ENCODE data around the gene SH3RF3. TPM values are rescaled to one million over a fixed set of nuclear protein-coding genes. Genes with fewer than 3 reads are reported as not detected.

The SH3RF3 gene
- total RNA-seq, 1 donor from 2014 or later = 59.5 TPM

DNA sequence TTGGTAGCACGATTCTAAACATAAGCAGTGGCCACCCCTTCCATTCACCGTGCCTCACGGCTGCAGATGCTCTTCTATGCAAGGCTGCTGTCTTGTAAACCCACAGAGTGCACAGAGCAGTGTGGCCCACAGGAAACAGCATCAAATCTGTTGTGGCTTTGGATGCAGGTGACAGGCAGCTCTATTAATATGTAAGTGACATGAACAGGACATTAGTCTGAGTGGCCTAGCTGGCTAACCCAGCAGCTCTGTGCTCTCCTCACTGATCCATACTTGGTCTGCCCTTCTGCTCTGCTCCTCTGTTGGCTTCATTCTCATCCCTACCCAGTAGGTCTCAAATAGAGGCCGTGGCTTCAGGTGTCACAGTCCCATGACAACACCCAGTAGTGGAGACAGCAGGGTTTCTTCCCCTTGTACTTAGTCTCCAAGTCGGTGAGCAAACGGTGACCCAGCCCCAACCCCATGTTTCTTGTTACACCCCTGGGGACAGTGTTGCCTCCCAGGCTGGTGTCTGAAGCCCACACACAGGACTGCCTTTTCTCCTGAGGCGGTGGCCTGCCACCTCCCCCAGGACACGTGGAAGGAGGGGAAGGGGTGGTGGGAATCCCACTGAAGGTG lies 5.8 kb downstream of the SH3RF3 start:
- DNase-seq (ENCODE audit: low spot score) = no peak

DNA sequence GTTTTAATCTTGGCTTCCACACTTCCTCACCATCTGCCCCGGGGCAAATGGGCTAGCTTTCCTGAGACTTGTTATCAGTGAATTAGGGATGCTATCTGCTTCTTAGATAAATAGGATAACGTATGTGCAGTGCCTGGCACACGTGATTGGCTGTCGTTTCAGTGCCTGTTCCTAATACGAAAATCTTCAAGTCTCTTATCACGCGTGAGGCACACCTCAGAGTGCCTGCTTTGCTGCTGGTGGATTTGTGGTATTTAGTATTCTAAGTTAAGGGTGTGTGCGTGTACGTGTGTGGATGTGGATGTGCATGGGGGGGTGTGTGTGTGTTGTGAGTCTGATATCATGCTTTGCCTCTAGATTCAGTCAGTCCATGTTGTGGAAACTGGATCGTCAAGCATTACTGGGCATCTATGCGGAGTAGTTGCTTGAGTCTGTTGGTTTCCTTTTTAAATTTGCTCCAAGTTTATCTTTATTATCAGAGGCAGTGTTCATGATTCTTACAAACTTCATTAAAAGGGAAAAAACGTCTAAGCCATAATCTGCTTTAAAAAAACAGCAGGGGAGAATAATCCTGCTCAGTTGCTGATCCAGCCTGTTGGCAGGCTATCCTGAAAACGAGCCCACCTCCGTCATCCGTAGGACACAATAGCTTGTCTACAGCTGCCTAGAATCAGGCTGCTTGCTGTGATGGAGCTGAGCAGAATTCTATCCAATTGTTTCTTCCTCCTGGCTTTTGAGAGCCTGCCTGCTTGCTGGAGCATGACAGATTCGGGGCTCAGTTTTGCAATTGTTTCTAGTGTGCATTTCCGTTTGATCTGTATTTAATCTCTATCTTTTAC lies 6.6 kb downstream of the SH3RF3 start:
- TF ChIP-seq, protein P1, sequence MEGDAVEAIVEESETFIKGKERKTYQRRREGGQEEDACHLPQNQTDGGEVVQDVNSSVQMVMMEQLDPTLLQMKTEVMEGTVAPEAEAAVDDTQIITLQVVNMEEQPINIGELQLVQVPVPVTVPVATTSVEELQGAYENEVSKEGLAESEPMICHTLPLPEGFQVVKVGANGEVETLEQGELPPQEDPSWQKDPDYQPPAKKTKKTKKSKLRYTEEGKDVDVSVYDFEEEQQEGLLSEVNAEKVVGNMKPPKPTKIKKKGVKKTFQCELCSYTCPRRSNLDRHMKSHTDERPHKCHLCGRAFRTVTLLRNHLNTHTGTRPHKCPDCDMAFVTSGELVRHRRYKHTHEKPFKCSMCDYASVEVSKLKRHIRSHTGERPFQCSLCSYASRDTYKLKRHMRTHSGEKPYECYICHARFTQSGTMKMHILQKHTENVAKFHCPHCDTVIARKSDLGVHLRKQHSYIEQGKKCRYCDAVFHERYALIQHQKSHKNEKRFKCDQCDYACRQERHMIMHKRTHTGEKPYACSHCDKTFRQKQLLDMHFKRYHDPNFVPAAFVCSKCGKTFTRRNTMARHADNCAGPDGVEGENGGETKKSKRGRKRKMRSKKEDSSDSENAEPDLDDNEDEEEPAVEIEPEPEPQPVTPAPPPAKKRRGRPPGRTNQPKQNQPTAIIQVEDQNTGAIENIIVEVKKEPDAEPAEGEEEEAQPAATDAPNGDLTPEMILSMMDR (IDR thresholded peaks at IDR 0.05) = no peak
- no peaks in the 10 kb centered on the region for H3K9me3 Mint-ChIP-seq (ENCODE audit: low read depth)
- peaks cover 88% of the 10 kb centered on the region for H3K4me1 Mint-ChIP-seq (ENCODE audit: low read depth)
- peak overlapping the region; percentile 13 for H3K27ac Mint-ChIP-seq (ENCODE audit: unreplicated experiment)
- DNase-seq (ENCODE audit: low spot score) = no peak
- H3K4me3 Mint-ChIP-seq (ENCODE audit: unreplicated experiment) = no peak overlapping the region
- no peaks in the 10 kb centered on the region for H3K27me3 Mint-ChIP-seq (ENCODE audit: low read depth)
- no peaks in the 10 kb centered on the region for H3K36me3 Mint-ChIP-seq (ENCODE audit: low read depth)

More for the DNA sequence above, 5.8 kb downstream of the SH3RF3 start:
- Mint-ChIP-seq H3K36me3 (ENCODE audit: low read depth) (peaks cover 4% of the 10 kb centered on the region), H3K4me1 (ENCODE audit: low read depth) (peaks cover 83% of the 10 kb centered on the region), H3K4me3 (ENCODE audit: unreplicated experiment) (no peak overlapping the region), H3K27ac (ENCODE audit: unreplicated experiment) (no peak overlapping the region), H3K27me3 (ENCODE audit: low read depth) (no peaks in the 10 kb centered on the region), H3K9me3 (ENCODE audit: low read depth) (no peaks in the 10 kb centered on the region)
- TF ChIP-seq, protein P1 (IDR thresholded peaks at IDR 0.05) = no peak

DNA sequence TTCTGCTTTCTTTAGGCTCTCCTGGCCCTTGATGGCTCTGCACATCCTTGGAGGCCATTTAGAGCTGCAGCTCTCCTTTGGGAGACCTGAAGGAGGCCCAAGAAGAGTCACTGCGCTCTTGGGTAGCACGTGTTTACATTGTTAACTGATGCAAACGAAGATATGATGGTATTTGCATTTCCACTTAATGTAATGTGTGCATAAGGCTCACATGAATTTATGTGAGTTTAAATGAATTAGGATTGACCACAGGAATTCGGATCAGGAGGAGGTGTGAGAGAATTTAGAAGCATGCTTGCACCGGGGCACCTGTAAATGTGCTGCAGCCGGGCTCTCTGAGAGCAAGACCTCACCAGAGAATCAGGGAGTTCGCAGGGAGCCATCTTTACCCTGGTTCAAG lies 7.5 kb downstream of the SH3RF3 start:
- Mint-ChIP-seq H3K4me1 (ENCODE audit: low read depth) (peaks cover 91% of the 10 kb centered on the region), H3K27me3 (ENCODE audit: low read depth) (no peaks in the 10 kb centered on the region), H3K27ac (ENCODE audit: unreplicated experiment) (no peak overlapping the region), H3K9me3 (ENCODE audit: low read depth) (no peaks in the 10 kb centered on the region), H3K4me3 (ENCODE audit: unreplicated experiment) (no peak overlapping the region), H3K36me3 (ENCODE audit: low read depth) (peaks cover 3% of the 10 kb centered on the region)
- TF ChIP-seq, protein P1 (IDR thresholded peaks at IDR 0.05) = no peak
- DNase-seq (ENCODE audit: low spot score) = no peak

DNA sequence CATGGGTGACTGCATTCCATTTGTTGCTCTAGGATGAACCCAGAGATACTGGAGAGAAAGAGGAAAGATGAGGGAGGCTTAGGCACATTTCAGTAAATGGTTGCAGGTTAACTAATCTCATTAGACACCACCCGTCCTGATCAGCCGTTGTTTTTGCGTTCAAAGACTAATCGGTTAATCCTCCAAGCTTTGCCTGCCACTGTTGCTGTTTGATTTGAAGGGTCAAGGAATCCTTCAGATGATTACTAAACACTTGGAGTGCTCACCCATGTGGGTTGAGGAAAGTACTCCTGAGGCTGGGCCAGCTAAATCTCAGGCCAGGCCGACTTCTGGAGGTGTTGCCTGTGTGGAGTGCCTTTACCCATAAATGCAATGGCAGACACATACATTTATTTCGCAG lies 8.6 kb downstream of the SH3RF3 start:
- Mint-ChIP-seq H3K27ac (ENCODE audit: unreplicated experiment) (no peak overlapping the region), H3K4me1 (ENCODE audit: low read depth) (peaks cover 88% of the 10 kb centered on the region)
- TF ChIP-seq, protein P1 (IDR thresholded peaks at IDR 0.05) = no peak

DNA sequence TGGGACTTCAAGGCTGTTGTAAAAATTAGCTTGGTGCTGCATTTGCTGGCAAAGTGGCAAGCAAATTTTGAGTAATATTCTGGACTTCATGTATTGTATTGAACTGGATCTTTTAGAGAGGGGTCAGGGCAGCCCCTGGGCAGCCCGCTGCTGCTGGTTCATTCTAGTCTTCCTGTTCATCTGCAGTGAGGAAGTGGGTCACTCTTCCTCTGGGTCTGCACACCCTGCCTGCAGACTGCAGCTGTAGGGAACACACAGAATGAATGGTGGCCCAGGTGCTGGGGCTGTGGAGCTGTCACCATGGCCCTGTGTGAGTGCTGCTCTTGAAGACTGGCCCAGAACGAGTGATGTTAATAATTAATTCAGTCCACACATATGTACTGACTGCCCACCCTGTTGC lies 9.4 kb downstream of the SH3RF3 start:
- TF ChIP-seq, protein P1 (IDR thresholded peaks at IDR 0.05) = no peak
- Mint-ChIP-seq H3K27ac (ENCODE audit: unreplicated experiment) (peak overlapping the region; percentile 4), H3K36me3 (ENCODE audit: low read depth) (peaks cover 3% of the 10 kb centered on the region), H3K4me1 (ENCODE audit: low read depth) (peaks cover 88% of the 10 kb centered on the region), H3K27me3 (ENCODE audit: low read depth) (no peaks in the 10 kb centered on the region), H3K4me3 (ENCODE audit: unreplicated experiment) (no peak overlapping the region), H3K9me3 (ENCODE audit: low read depth) (no peaks in the 10 kb centered on the region)
- no peak for DNase-seq (ENCODE audit: low spot score)

More for the DNA sequence above, 8.6 kb downstream of the SH3RF3 start:
- no peak overlapping the region for H3K4me3 Mint-ChIP-seq (ENCODE audit: unreplicated experiment)
- H3K27me3 Mint-ChIP-seq (ENCODE audit: low read depth) = no peaks in the 10 kb centered on the region
- H3K36me3 Mint-ChIP-seq (ENCODE audit: low read depth) = peaks cover 3% of the 10 kb centered on the region
- no peak for DNase-seq (ENCODE audit: low spot score)
- no peaks in the 10 kb centered on the region for H3K9me3 Mint-ChIP-seq (ENCODE audit: low read depth)

Data from chondrocyte (in vitro differentiated cells).